Stimulated activated CD4-positive, alpha-beta T cell treated with anti-CD3 and anti-CD28 coated beads, Interleukin-2, amount 100 ng/mL, for 48 hours (primary cell): Measurements from ENCODE around the gene METTL1.

Experiments used
- DNase-seq, 2 donors: peaks; one replicate each; pipeline ENCODE4 v3.0.0-alpha.2; 2020

The METTL1 gene

DNA sequence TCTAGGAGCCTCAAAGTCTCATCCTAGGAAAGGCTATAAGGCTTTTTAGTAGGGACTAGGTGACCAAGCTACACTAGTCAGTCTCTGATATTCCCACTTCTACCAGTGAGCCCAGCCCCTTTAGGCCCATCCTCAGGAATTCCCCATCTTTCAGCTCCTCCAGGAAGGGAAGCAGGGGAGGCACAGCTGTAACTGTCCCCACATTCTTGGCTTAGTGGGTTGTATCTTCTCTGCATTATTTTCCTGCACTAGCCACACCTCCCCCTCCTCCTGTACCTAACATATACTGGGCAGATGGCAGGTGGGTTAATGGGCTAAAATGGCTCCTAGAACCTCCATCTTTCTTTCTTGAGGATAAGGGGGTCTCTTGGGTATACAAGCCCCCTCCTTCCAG is 4.6 kb downstream of the METTL1 start:
- DNase-seq, result no peak

DNA sequence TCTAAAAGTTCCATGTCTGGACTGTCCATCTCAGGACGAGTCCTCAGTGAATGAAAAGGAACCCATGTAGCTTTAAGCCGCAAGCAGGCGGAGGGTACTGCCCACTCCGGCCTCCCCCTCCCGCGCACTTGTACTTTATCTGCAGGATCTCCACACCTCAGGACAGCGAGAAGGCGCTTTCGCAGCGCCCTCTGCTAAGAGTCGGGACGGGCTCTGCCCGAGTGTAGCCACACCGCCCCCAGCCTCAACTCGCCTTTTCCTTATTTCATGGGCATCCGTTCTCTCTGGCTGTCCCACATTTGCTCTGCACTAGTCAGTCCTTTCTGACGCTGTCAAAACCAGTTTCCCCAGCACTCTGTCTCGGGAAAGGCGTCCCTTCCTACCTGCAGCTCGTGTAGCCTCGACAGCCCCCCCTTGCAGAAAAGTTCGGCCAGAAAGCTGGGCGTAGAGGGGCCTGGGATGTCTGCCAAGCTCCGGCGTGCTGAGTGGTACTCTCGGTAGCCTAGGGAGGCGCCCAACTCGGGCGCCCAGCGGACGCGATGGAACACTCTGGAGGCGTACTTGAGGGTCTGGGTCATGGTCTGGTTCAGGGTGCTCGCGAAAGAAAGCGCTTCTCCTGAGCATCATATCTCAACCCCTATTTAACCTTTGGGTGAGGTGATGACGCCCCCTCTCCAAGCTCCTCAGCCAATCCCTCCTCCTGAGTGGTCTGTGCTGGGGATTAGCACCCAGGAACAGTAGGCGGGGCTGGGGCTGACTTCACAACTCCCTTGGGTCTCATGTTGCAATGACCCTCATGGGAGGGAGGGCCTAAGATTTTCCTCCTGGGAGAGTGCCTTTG is 5.2 kb downstream of the METTL1 start, which contains the start of gene CYP27B1:
TSS of gene CYP27B1 (minus strand) at position 615 of the 841 bp plus-strand sequence. CDS start at position 578, 37 bp downstream.
- peak in 1 of 2 donors; percentile 5 for DNase-seq

DNA sequence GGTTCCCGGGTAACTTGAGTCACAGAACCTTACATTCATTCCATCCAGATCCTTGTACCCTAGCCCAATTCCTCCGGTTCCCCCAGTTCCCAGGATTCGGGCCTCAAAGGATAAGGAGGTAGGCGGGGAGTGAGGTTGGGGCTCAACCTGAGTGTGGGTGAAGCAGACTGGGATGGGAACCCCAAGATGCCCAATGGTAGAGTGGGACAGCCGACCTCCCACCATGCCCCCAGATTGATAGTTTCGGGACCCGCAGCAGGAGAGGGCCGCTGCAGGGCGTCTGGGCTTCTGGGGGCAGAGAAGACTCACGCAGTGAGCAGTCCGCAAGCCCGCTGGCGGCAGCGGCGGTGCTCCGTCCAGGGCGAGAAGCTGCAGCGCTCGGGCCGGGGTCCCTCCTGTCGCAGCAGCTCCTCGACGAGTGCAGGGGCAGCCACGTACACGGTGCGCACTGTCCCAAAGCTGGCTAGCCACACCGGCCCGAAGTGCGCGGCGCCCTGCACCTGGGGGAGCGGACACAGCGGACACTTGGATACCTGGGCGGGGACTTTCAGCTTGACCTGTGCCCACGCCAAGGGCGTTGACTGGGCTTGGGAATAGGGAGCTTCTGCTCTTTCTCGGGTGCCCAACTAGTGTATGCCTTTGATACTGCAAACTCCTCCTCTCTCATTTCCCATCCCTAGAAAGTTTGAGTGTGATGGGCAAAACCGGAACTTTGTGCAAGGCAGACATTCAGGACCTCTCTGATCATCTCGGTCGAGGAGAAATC is 6.0 kb downstream of the METTL1 start:
- DNase-seq, result peak in 1 of 2 donors; percentile 5

DNA sequence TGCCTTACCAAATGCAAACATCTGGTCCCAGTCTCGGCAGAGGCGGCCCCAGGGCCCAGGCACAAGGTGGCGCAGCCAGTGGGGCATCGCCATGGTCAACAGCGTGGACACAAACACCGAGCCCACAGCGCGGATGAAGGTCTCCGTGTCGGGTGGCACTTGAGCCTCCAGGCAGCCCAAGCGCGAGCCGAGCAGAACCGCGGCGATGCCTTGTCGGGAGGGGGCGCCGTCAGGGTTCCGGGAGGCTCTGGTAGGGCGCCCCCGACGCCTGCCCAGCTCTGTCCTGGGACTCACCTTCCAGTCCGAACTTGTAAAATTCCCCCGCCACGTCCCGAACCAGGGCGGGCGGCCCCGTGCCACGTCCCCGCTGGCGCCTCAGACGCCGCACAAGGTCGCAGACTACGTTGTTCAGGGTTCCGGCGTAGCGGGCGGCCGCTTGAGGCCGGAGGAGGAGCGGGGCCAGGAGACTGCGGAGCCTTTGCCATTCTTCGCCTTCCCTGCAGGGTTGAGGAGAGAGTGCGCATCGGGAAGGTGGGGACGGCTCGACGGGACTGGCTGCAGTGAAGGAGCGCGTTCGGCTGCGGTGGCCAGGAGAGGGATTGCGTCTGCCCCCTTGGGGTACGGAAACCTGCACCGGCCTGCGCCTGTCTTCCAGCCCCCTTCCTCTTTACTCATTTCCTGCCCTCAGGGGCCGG is 6.8 kb downstream of the METTL1 start:
- peak in 1 of 2 donors; percentile 53 for DNase-seq

DNA sequence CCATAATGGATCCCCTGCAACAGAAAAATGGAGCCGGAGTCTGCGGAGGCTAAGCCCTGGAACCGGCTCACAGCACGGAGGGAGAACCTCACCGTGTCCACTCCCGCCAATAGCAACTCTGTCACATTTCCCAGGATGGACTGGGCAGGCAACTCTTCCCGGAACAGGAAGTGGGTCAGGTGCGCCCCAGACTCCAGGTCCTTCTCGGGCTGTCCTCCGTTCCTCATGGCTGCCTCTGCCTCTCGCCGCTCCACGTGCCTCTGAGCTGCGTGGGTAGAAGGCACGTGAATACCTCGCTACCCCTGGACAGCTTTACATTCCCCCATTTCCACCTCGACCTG is 7.3 kb downstream of the METTL1 start:
- peak in 1 of 2 donors; percentile 23 for DNase-seq

DNA sequence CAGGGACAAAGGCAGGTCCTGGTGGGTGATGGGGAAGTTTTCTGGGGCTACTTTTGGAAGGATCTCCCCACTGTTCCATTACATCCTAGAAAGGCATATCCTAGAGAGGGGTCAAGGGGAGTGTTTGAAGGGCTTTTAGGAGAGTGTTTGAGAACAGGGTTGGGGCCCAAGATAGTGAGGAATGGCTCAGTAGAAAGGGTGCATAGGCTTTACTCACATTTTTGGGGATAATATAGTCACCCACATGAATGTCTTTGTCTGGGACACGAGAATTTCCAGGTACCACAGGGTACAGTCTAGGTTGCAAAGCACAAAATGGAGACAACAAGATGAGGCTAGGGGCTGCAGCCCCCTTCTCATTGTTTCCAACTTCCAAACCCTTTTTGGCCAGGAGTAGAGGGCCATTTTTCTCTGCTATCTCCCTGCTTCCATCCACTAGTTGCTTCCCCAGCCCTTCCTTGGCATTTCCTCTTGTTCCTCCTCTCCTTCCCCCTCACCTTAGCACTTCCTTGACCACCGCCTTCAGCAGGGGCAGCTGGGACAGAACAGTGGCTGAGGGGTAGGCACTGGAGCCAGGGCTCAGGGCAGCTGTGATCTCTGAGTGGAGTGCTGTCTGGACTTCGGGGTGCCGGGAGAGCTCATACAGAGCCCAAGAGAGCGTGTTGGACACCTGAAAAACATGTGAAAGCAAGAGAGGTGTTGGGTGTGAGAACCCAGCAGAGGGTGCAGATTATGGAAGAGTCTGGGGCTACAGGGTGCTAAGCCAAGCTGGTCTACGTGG is 7.8 kb downstream of the METTL1 start:
- DNase-seq, result no peak

DNA sequence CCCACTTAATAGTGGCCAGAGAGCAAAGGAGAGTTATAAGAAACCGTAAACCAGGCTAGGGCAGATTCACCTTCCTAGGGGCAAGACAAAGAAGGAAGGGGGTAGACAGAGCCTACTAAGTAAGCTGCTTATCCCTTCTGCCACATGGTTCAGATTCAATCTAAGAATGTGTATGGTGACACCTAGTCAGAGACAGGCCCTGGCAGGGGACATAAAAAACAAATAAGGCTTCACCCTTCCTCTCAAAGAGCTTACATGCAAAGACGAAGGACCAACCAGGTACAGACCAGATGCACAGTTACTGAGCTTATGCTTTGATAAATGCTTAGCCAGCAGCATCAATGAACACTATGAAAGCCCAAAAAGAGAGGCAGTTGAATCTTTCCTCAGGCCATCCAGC is 9.4 kb downstream of the METTL1 start:
- no peak for DNase-seq

DNA sequence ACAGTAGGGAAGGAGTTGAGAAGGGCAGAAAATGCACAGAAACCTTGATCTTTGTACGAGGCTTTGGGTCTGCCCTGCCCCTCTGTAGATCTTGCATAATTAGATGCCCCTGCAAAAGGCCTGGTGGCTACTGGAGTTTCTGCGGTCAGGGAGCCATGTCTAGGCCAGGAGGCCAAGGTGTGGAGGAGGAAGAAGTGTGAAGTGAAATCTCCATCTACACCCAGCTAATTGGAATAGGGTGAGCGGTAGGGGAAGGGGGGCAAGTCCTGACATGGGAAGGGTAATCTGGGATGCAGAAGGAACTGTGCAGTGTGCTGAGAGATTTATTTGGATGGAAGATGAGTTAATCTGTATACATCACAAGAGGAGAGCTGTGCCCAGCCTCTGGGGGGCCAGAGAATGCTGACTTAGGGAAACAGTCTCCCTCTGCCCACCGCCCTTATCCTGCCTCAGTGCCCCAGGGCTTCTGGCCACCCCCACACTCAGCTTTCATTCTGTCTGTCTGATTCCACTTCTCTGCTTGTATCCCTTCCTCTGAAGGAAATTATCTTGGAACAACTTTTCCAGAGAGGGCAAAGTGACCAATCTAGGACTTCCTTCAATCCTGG is 10.4 kb downstream of the METTL1 start:
- DNase-seq, result no peak

DNA sequence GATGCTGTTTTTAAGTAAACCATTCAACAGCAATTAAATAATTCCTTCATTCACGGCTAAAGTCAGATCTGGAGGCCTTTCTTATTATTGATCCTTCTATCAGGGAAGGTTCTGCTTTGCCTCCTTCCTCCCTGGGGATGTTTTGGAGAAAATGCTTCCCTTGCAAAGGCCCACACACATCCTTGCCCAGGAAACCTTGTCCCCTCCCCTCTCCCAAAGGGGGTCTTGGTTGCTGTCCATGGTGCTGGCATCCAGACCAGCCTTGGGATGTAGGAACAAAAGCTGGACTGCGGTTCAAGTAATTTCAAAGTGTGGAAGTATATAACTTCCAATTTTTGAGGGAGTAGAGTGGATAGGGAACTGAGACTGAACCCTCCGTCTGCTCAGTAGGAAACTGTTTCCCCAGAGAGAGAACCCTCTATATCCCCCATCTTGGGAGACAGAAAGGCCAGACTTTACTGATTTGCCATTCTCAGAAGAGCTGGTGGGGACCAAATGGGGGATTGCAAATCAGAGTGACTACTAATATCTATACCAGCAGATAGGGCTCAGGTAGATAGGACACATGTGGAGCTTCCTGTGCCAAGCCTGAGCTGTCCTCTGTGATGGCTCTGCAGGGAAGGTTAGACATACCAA is 11.4 kb downstream of the METTL1 start:
- no peak for DNase-seq

DNA sequence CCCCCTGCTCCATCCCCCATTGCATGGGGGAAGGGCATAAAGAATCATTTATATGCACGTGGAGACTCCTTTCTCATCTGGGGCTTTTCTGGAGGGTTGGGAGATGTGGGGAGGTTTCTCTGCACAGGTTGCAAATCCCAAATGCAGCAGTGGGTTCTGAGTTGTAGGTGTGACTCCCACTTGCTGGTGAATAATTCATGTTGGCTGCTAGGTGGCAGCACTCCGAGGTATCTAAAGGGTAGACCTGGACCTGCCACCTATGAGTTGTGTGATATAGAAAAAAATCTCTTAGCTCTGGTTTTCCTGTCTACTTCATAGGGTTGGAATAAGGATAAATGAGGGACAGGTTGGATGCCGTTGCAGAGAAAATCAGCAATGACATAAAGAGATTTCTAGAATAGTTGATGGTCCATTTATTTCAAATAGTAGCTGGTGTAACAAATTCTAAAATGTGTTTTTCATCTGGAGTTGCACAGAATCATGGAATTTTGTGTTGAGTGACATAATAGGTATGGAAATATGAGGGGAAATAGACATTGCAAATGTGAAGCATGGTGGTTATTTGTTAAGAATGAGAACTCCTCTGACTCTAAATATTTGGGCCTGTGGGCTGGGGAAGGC is 12.4 kb downstream of the METTL1 start:
- DNase-seq, result peak in 1 of 2 donors; percentile 23

DNA sequence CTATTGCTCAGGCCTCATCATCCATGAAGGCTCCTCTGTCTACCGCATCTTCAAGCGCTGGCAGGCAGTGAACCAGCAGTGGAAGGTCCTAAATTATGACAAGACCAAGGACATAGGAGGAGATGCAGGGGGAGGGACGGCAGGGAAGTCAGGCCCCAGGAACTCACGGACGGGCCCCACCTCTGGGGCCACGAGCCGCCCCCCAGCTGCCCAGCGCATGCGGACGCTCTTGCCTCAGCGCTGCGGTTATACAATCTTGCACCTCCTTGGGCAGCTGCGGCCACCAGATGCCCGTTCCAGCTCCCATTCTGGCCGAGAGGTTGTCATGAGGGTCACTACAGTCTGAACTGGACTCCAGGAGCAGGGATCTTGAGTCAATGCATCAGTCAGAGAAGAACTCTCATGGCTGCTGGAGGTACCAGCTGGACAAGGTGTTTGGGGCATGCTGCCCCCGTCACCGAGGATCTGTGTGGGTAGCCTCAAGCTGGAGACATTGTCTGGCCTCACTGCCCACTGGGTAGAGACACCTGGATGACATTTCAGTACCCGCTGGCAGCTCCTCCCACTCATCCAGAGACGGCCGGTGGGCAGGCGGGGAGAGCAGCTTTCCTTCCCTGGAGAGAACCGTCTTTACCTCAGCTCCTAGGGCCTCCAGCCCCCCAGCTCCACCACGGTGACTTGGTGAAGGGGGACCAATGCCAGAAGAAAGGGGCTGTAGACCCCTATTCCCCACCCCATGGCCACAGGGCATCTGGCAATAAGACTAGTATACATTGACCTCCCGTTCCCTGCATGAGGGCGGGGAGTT is 13.1 kb downstream of the METTL1 start:
- no peak for DNase-seq

DNA sequence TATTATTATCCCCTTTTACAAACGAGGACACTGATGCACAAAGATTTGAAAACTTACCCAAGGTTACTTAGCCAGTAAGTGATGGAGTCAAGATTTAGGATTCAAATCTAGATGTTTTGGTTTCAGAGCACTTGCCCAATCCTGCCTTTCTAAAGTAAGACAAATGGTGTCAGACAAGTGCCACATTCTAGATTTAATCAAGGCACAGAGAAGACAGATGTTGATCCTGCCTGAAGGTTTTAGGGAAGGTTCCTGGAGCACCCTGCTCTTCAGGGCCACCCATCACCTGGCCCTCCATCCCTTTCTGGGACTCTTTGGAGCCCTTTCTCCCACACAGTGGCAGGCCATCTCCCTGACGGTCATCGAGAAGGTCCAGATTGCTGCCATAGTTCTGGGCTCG is 14.1 kb downstream of the METTL1 start:
- no peak for DNase-seq

DNA sequence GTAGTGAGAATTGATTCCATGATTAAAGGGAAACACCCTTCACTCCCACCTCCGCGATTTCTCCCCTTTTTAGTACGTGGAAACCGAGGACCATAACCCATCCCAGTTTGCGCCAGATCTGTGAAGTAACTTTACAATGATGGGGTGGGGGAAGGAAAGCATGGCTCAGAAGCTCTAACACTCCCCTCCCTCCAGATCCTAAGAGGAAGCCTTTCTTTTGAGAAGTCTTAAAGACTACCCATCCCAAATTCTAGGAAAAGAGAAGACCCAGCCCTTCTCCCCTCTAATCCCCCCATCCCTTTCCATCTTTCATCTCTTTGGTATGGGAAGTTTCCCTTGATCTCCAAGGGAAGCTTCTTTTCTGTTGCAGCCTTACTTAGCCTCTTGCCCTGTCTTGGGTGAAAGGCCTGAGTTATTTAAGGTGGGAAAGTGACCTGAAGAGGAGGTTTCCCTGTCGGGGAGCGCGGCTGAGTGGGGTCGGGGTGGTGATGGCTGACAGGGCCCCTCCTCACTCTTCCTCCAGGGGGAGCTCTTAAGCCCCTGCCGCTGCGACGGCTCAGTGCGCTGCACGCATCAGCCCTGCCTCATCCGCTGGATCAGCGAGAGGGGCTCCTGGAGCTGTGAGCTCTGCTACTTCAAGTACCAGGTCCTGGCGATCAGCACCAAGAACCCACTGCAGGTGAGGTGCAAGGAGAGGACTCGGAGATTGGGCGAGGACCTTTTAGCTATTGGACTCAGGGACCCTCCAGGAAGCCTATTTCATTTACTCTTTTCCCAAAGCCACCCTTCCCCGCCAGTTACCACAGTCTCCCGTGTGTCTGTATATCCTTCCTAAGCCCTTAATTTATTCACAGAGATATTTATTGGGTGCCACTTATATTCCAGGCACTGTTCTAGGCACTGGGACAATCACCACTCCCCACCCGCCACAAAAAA is 15.2 kb downstream of the METTL1 start:
- DNase-seq, result peak; percentile 66 to 74

DNA sequence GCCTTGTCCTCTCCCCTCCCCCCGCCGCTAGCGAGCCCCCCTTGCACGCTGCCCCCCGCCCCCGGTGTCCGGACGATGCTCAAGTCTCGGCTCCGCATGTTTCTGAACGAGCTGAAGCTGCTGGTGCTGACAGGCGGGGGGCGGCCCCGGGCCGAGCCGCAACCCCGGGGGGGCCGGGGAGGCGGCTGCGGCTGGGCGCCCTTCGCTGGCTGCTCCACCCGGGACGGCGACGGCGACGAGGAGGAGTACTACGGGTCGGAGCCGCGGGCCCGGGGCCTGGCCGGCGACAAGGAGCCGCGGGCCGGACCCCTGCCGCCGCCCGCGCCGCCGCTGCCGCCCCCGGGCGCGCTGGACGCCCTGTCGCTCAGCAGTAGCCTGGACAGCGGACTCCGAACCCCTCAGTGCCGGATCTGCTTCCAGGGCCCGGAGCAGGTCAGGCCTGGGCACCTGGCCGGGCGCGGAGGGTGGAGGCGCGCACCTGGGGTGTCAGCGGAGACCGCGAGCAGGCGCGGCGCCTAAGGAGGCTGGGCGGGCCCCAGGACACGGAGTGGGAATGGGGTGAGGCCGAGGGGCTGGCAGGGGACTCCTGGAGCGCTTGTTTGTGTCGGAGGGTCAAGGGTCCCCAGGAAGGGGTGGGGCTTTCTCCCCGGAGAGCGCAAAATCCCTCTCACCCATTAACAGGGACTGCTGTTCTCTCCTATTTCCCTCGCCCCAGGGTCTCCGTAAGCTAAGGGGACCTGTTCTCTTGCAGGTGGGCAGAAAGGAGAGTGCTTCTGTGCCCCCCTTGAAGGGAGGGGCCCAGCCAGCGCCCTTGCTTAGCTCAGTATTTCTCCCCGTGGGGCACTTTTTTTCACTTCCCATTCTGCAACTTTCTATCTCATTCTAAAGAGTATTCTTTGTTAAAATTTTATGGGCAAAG is 16.2 kb downstream of the METTL1 start:
- DNase-seq, result peak in 1 of 2 donors; percentile 18

DNA sequence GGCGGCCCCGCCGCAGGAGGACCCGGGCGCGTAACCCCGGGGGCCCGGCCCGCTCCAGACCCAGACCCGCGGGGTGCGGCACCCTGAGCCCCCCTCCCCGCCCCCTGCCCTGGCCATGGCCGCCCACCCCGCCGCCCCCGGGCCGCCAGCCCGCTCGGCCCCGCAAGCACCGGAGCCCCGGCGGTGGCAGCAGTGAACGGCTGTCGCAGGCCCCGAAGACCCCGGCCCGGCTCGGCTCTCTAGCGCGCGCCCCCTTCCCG is 16.8 kb downstream of the METTL1 start:
- DNase-seq, result no peak

DNA sequence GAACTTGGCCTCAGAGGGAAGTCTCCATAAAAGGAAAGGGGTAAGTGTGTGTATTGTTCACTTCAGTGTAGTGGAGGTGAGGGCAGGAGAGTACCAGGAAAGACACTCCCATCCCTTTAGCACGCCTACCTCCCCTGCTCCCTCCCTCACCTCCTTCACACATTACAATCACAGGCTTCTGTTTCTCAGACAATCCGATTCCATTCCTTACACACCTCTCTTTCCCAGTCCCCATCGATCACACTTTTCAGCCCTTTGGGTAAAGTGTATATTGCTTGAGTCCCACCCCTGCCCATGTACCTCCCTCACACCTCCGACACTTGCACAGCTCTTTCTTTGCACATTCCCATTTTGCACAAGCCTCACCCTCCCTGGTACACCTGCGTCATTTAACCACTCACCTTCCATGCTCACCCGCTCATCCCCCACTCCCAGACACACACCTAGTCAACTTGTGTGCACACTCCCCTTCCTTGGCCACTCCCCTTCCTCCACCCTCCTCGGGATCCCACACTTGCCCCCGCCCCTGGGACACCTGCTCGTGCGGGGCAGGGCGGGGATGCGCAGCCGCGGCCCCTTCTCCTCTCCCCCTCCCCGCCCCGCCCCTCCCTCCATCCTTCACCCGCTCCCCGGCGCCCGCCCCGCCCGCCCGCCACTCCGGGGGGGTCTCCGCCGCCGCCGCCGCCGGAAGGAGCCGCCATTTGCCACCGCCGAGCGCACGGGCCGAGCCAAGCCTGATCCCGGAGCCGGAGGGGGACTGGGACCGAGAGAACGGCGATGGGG is 17.3 kb downstream of the METTL1 start, which contains the start of gene MARCHF9:
TSS of gene MARCHF9 (plus strand) at position 693 of the 783 bp plus-strand sequence. CDS start 426 bp downstream, outside the sequence.
- peak; percentile 75 to 76 for DNase-seq

DNA sequence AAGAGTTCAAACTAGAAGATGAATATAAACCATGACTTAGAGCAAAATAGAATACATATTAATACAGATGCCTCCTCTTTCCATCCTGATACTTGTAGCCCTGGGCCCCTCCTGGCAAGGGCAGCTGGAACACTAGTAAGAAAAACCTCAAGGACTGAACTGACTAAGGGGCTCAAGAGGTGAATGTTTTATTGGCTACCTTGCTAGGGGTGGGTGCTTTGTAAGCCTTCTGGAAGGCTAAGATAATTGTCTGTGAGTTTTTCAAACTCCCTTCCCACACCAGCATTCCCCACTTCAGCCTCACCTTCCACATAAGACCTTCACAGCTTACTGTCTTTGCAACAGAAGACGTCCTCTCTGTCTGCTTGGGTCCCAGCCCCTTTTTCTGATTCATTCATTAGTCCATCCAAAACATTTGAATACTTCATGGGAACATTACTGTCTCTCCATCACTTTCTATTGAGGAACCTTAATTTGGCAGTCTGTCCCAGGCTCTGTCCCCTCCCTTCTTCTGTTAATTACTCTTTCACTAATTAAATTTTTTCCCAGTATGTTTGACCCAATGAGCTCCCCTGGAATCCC is 18.1 kb downstream of the METTL1 start:
- DNase-seq, result no peak
